ENCODE measurements around the gene LSMEM2. TPM values are rescaled to one million over a fixed set of nuclear protein-coding genes. Genes with fewer than 3 reads are reported as not detected.

LSMEM2 gene
- total and polyA plus RNA-seq, 9 of the 15 experiments (the other 6 are each of a cell fraction or from before 2014, with no cell fraction given), result not detected

DNA sequence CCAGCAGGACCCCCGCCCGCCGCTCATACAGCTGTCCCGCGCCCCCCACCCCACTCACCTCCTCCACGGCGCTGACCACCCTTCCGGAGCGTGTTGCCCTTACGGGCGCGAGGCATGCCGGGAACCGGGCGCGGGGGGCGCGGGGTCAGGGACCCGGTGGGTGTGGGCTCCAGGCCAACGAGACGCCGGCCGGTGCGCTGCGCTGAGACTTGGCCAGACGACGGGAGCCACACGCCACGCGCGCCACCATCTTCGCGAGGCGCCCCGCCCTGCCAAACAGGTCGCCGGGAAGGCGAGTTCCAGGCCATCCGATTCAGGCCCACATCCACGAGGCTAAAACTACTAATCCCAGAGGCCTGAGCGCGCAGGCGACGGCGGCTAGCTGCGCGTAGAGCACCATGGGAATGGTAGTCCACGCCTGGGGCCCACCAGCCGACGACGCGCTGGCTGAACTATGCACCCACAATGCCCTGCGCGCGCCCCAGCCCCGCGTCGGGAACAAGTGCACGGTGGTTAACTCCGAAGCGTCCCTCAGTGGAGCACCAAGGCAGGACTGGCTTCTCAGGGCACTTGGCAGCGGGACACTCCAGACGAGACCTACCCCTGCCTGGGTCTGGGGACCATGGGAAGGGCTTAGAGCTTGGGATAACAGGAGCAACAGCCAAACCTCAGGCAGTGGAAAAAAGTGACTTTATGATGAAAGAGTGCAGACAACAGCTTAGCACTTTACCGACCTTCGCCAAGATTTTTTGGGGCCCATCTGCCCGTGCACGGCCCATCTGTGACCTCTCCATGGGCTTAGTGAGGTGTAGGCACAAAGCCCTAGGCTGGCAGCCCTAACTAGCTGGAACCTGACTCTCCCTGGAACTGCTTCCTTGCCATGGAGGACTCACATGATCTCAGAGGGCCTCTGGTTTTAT is 13.5 kb downstream of the LSMEM2 start, which contains the start of gene IFRD2 (continued):
- TF ChIP-seq, protein P1, sequence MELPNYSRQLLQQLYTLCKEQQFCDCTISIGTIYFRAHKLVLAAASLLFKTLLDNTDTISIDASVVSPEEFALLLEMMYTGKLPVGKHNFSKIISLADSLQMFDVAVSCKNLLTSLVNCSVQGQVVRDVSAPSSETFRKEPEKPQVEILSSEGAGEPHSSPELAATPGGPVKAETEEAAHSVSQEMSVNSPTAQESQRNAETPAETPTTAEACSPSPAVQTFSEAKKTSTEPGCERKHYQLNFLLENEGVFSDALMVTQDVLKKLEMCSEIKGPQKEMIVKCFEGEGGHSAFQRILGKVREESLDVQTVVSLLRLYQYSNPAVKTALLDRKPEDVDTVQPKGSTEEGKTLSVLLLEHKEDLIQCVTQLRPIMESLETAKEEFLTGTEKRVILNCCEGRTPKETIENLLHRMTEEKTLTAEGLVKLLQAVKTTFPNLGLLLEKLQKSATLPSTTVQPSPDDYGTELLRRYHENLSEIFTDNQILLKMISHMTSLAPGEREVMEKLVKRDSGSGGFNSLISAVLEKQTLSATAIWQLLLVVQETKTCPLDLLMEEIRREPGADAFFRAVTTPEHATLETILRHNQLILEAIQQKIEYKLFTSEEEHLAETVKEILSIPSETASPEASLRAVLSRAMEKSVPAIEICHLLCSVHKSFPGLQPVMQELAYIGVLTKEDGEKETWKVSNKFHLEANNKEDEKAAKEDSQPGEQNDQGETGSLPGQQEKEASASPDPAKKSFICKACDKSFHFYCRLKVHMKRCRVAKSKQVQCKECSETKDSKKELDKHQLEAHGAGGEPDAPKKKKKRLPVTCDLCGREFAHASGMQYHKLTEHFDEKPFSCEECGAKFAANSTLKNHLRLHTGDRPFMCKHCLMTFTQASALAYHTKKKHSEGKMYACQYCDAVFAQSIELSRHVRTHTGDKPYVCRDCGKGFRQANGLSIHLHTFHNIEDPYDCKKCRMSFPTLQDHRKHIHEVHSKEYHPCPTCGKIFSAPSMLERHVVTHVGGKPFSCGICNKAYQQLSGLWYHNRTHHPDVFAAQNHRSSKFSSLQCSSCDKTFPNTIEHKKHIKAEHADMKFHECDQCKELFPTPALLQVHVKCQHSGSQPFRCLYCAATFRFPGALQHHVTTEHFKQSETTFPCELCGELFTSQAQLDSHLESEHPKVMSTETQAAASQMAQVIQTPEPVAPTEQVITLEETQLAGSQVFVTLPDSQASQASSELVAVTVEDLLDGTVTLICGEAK (IDR thresholded peaks at IDR 0.05), result 0 out of 2 replicates have a peak, but pooled peaks have one; percentile 23
- TF ChIP-seq, protein P1 (CRISPR knock-in tag; IDR thresholded peaks at IDR 0.05), result no peak
- TF ChIP-seq KDM1A (IDR thresholded peaks at IDR 0.05), result no peak
- no peak for TF ChIP-seq PTRF (tag; IDR thresholded peaks at IDR 0.05)
- peak; percentile 69 for TF ChIP-seq RB1 (IDR thresholded peaks at IDR 0.05; ENCODE audit: low read depth)
- TF ChIP-seq, protein P2, sequence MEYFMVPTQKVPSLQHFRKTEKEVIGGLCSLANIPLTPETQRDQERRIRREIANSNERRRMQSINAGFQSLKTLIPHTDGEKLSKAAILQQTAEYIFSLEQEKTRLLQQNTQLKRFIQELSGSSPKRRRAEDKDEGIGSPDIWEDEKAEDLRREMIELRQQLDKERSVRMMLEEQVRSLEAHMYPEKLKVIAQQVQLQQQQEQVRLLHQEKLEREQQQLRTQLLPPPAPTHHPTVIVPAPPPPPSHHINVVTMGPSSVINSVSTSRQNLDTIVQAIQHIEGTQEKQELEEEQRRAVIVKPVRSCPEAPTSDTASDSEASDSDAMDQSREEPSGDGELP (CRISPR knock-in tag; IDR thresholded peaks at IDR 0.05; ENCODE audit: borderline replicate concordance), result peak; percentile 88
- TF ChIP-seq KLF13 (tag; IDR thresholded peaks at IDR 0.05; ENCODE audit: borderline replicate concordance, low read depth), result peak; percentile 89
- TF ChIP-seq, protein P3, sequence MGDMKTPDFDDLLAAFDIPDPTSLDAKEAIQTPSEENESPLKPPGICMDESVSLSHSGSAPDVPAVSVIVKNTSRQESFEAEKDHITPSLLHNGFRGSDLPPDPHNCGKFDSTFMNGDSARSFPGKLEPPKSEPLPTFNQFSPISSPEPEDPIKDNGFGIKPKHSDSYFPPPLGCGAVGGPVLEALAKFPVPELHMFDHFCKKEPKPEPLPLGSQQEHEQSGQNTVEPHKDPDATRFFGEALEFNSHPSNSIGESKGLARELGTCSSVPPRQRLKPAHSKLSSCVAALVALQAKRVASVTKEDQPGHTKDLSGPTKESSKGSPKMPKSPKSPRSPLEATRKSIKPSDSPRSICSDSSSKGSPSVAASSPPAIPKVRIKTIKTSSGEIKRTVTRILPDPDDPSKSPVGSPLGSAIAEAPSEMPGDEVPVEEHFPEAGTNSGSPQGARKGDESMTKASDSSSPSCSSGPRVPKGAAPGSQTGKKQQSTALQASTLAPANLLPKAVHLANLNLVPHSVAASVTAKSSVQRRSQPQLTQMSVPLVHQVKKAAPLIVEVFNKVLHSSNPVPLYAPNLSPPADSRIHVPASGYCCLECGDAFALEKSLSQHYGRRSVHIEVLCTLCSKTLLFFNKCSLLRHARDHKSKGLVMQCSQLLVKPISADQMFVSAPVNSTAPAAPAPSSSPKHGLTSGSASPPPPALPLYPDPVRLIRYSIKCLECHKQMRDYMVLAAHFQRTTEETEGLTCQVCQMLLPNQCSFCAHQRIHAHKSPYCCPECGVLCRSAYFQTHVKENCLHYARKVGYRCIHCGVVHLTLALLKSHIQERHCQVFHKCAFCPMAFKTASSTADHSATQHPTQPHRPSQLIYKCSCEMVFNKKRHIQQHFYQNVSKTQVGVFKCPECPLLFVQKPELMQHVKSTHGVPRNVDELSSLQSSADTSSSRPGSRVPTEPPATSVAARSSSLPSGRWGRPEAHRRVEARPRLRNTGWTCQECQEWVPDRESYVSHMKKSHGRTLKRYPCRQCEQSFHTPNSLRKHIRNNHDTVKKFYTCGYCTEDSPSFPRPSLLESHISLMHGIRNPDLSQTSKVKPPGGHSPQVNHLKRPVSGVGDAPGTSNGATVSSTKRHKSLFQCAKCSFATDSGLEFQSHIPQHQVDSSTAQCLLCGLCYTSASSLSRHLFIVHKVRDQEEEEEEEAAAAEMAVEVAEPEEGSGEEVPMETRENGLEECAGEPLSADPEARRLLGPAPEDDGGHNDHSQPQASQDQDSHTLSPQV (IDR thresholded peaks at IDR 0.05), result peak; percentile 97
- TF ChIP-seq MCM5 (IDR thresholded peaks at IDR 0.05; ENCODE audit: low read depth), result no peak
- peak; percentile 87 for TF ChIP-seq GABPB1 (CRISPR knock-in tag; IDR thresholded peaks at IDR 0.05)
- TF ChIP-seq MTA3 (IDR thresholded peaks at IDR 0.05; ENCODE audit: borderline replicate concordance), result no peak; the same call in 1 of the 2 replicates
- peak; percentile 94 for TF ChIP-seq DMBX1 (CRISPR knock-in tag; IDR thresholded peaks at IDR 0.05; ENCODE audit: borderline replicate concordance)
